Activated CD4-positive, alpha-beta T cell treated with anti-CD3 and anti-CD28 coated beads, Interleukin-2, amount 10 ng/mL, durations not matched to agents 24 days and 14 days (primary cell): ENCODE results near the gene KRR1. TPM values are rescaled to one million over a fixed set of nuclear protein-coding genes. Genes with fewer than 3 reads are reported as not detected.
"Not testable (repeated sequence)": the region's sequence is repeated elsewhere in the genome, so short reads cannot be mapped to it uniquely, and the experiment has no call there.

Experiments
- DNase-seq: peaks from one replicate; pipeline ENCODE4 v3.0.0; 2022
- H3K27ac Mint-ChIP-seq: one replicate; pipeline ENCODE4 v1.8.0; 2022; ENCODE audit warnings: mild to moderate bottlenecking, mixed read lengths
- H3K27me3 Mint-ChIP-seq: one replicate; pipeline ENCODE4 v1.8.0; 2022; ENCODE audit warnings: mixed read lengths
- H3K36me3 Mint-ChIP-seq: one replicate; pipeline ENCODE4 v1.8.0; 2022; ENCODE audit warnings: low read depth, mild to moderate bottlenecking, mixed read lengths
- H3K4me1 Mint-ChIP-seq: one replicate; pipeline ENCODE4 v1.8.0; 2021; ENCODE audit warnings: mixed read lengths
- H3K4me3 Mint-ChIP-seq: one replicate; pipeline ENCODE4 v1.8.0; 2022; ENCODE audit warnings: mild to moderate bottlenecking, moderate library complexity, mixed read lengths
- H3K9me3 Mint-ChIP-seq: one replicate; pipeline ENCODE4 v1.8.0; 2021; ENCODE audit warnings: mixed read lengths
- intact Hi-C: fragments of 100-400 bp; cut with micrococcal nuclease; formaldehyde crosslinking; loops from one replicate; pipeline ENCODE4 v1.15.1; 2023
- total RNA-seq: library from RNA; stranded (reverse); gene quantifications from 2 replicates; pipeline ENCODE4 v1.2.3, GENCODE V29; 2022

KRR1 gene
- total RNA-seq, 1 donor from 2014 or later, result 141 TPM

DNA sequence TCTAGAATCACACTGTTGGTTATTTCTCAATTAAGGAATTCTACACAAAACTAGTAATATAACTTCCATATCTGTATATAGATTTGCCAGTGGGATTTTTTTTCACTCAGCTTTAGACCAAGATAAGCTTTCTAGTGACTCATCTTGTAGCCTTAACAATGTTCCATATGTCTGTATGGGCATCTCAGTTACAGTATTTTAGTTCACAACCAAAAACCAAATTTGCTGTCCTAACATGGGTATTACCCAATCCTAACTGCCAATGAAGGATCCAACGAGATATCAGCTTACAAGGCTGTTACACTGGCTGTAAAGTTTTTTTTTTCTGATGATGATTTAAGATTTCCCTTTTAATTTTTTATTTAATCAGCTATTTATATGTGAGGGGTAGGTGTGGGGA, 31.5 kb upstream of the KRR1 start:
- Mint-ChIP-seq H3K4me1 (no peaks in the 10 kb centered on the region), H3K27me3 (peaks cover 47% of the 10 kb centered on the region), H3K36me3 (no peaks in the 10 kb centered on the region), H3K4me3 (no peak overlapping the region), H3K27ac (no peak overlapping the region), H3K9me3 (no peaks in the 10 kb centered on the region)
- intact Hi-C loops, result no loop called here
- DNase-seq, result no peak

- no peak for DNase-seq
- H3K27ac Mint-ChIP-seq, result no peak overlapping the region
- H3K27me3 Mint-ChIP-seq, result peaks cover 42% of the 10 kb centered on the region
Observed at GRCh38 chr12:75539889-75540288, 28.5 kb upstream of the KRR1 start.

DNA sequence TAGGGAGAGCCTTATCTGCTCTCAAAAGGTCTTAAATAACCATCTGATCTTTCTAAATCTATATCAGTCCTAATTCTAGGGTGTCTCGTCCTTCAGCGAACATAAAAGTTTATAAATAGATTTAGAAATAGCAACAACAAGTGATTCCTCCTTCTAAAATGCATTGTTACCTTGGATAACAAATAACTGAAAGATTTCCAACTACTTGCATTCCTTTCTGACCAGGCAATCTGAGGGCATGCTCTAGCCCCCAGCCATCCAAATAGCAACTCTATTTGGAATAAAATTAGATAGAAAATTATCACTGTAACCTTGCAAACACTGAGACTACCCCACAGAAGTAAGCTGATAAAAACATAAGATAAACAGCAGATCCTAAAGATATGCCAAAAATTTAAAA, 21.8 kb upstream of the KRR1 start:
- no peak for DNase-seq
- no peaks in the 10 kb centered on the region for H3K36me3 Mint-ChIP-seq
- H3K27me3 Mint-ChIP-seq, result peaks cover 28% of the 10 kb centered on the region
- H3K9me3 Mint-ChIP-seq, result no peaks in the 10 kb centered on the region
- no peak overlapping the region for H3K4me3 Mint-ChIP-seq
- no peaks in the 10 kb centered on the region for H3K4me1 Mint-ChIP-seq
- H3K27ac Mint-ChIP-seq, result no peak overlapping the region
- intact Hi-C loops, result no loop called here

More at GRCh38 chr12:75539889-75540288, 28.5 kb upstream of the KRR1 start:
- intact Hi-C loops, result no loop called here
- no peak overlapping the region for H3K4me3 Mint-ChIP-seq
- no peaks in the 10 kb centered on the region for H3K9me3 Mint-ChIP-seq
- H3K4me1 Mint-ChIP-seq, result no peaks in the 10 kb centered on the region
- no peaks in the 10 kb centered on the region for H3K36me3 Mint-ChIP-seq

DNA sequence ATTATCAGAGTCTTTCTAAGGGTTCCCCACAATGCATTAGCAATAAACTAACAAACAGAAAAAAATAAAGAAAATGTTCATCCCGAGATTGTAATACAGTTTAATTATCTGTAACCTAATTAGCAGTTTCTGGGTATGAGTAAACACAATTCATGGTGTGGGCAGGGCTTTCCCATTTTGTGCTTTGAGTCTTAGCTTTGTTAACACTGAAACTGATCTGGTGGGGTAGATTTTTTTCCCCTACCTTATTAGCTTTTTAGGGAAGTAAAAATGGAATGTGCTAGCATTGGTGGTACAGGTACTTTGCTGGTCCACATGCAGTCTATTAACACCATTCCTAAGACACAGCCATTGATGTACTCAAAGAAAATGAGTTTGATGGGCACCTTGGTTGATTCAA, 18.4 kb upstream of the KRR1 start:
- Mint-ChIP-seq H3K9me3 (no peaks in the 10 kb centered on the region), H3K4me3 (no peak overlapping the region), H3K4me1 (peaks cover 7% of the 10 kb centered on the region), H3K27me3 (peaks cover 36% of the 10 kb centered on the region), H3K27ac (no peak overlapping the region), H3K36me3 (no peaks in the 10 kb centered on the region)
- intact Hi-C loops, result loop anchor here (5.0 to 10.0 kb wide), 7 partner anchors 107 to 927 kb away; partner anchors contain the start of gene BBS10
- DNase-seq, result no peak

DNA sequence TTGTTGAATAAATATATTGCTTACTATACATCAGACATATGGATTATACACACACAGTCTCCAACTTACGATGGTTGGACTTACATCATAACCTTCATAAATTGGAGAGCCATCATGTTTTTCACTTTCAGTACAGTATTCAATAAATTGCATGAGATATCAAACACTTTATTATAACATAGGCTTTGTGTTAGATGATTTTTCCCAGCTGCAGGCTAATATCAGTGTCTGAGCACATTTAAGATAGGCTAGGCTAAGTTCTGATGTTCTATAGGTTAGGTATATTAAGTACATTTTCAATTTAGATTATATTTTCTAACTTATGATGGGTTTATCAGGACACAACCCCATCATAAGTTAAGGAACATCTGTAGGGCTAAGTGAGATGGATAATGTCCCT, 17.9 kb upstream of the KRR1 start:
- H3K4me1 Mint-ChIP-seq, result peaks cover 7% of the 10 kb centered on the region
- intact Hi-C loops, result loop anchor here (5.0 to 10.0 kb wide), 7 partner anchors 108 to 928 kb away; partner anchors contain the start of gene BBS10
- no peak overlapping the region for H3K27ac Mint-ChIP-seq
- H3K36me3 Mint-ChIP-seq, result no peaks in the 10 kb centered on the region
- H3K4me3 Mint-ChIP-seq, result no peak overlapping the region
- H3K27me3 Mint-ChIP-seq, result peaks cover 34% of the 10 kb centered on the region
- no peaks in the 10 kb centered on the region for H3K9me3 Mint-ChIP-seq
- no peak for DNase-seq

- no peak for DNase-seq
- Mint-ChIP-seq H3K27ac (no peak overlapping the region), H3K4me3 (no peak overlapping the region), H3K27me3 (peaks cover 32% of the 10 kb centered on the region), H3K4me1 (peaks cover 7% of the 10 kb centered on the region), H3K9me3 (no peaks in the 10 kb centered on the region), H3K36me3 (no peaks in the 10 kb centered on the region)
- intact Hi-C loops, result loop anchor here (5.0 to 10.0 kb wide), 7 partner anchors 109 to 929 kb away; partner anchors contain the start of gene BBS10
Observed at GRCh38 chr12:75528692-75529091, 17.3 kb upstream of the KRR1 start.

GRCh38 chr12:75528272-75528671, 16.9 kb upstream of the KRR1 start:
- intact Hi-C loops, result loop anchor here (5.0 to 10.0 kb wide), 7 partner anchors 109 to 929 kb away; partner anchors contain the start of gene BBS10

DNA sequence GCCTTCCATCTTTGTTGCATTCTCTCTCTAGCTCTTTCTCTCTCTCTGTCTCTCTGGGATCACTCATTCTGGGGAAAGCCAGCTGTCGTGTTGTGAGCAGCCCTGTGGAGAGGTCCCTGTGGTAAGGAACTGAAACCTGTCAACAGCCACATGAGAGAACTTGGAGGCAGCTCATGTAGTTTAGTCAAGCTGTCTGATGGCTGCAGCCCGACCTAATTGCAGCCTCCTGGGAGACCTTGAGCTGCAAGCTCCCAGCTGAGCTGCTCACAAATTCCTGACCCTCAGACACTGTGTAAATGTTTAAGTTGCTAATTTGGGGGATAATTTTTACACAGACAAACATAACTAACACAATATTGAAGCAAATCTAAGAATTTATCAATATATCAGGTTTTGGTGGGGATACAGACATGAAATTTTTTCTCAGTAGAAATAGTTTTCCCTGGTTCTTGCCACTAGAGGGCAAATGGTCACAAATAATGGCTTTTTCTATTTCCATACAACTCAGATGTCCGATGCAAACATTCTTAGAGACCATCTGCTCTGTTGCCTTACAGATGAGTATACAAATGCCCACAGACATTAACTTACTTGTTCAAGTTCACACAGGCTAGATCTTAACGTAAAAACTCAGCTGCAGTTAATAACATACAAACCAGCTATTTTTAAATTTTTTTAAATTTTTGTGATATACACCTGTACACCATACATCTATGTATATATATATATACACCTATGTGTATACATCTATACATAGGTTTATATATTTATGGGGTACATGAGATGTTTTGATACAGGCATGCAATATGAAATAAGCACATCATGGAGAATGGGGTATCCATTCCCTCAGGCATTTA, 15.5 kb upstream of the KRR1 start:
- Mint-ChIP-seq H3K27ac (peak overlapping the region; percentile 34), H3K27me3 (peaks cover 34% of the 10 kb centered on the region), H3K4me3 (no peak overlapping the region), H3K4me1 (peaks cover 7% of the 10 kb centered on the region), H3K9me3 (no peaks in the 10 kb centered on the region), H3K36me3 (no peaks in the 10 kb centered on the region)
- intact Hi-C loops, result loop anchor here (1.0 to 10.0 kb wide), 8 partner anchors 110 to 930 kb away; partner anchors contain the start of gene BBS10
- DNase-seq, result peak; percentile 74

More at GRCh38 chr12:75528272-75528671, 16.9 kb upstream of the KRR1 start:
- Mint-ChIP-seq H3K27ac (no peak overlapping the region), H3K27me3 (peaks cover 29% of the 10 kb centered on the region), H3K4me1 (peaks cover 7% of the 10 kb centered on the region), H3K9me3 (no peaks in the 10 kb centered on the region), H3K4me3 (no peak overlapping the region), H3K36me3 (no peaks in the 10 kb centered on the region)
- DNase-seq, result no peak

DNA sequence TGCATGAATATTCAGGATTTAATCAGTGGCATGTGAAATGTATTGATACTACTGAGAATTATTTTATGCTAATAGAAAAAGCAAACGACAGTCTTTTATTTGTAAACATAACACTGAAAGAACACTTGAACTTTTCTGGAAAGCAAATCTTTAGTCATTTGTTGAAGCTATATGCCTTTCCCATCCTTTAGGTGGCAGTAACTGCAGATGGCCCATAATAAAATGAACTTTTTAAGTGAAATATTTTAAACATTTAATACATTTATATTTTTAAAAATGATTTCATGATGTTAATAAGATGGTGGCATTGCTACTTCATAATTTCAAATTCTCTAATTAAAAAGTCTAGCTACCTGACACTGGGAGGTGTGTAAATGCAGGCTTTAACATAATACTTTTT, 13.9 kb upstream of the KRR1 start:
- Mint-ChIP-seq H3K27me3 (peaks cover 35% of the 10 kb centered on the region), H3K27ac (no peak overlapping the region), H3K9me3 (no peaks in the 10 kb centered on the region), H3K4me3 (no peak overlapping the region), H3K4me1 (peaks cover 7% of the 10 kb centered on the region), H3K36me3 (no peaks in the 10 kb centered on the region)
- intact Hi-C loops, result loop anchor here (5.0 to 10.0 kb wide), 7 partner anchors 112 to 932 kb away; partner anchors contain the start of gene BBS10
- DNase-seq, result no peak

DNA sequence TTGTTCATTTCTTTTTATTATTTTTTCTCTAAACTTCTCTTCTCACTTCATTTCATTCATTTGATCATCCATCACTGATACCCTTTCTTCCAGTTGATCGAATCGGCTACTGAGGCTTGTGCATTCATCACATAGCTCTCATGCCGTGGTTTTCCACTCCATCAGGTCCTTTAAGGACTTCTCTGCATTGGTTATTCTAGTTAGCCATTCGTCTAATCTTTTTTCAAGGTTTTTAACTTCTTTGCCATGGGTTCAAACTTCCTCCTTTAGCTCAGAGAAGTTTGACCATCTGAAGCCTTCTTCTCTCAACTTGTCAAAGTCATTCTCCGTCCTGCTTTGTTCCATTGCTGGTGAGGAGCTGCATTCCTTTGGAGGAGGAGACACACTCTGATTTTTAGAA, 10.7 kb upstream of the KRR1 start:
- not testable (repeated sequence) for H3K4me3 Mint-ChIP-seq, DNase-seq, H3K27ac Mint-ChIP-seq, H3K4me1 Mint-ChIP-seq, H3K9me3 Mint-ChIP-seq, H3K36me3 Mint-ChIP-seq
- H3K27me3 Mint-ChIP-seq, result peaks cover 34% of the 10 kb centered on the region
- intact Hi-C loops, result loop anchor here (10.0 kb wide), 2 partner anchors 193 to 293 kb away; no protein-coding TSS in a partner anchor

GRCh38 chr12:75521224-75521623, 9.8 kb upstream of the KRR1 start:
- H3K4me3 Mint-ChIP-seq, DNase-seq, H3K4me1 Mint-ChIP-seq, H3K36me3 Mint-ChIP-seq, H3K27ac Mint-ChIP-seq, H3K9me3 Mint-ChIP-seq: not testable (repeated sequence)
- H3K27me3 Mint-ChIP-seq, result peaks cover 29% of the 10 kb centered on the region
- intact Hi-C loops, result loop anchor here (10.0 kb wide), 2 partner anchors 194 to 294 kb away; no protein-coding TSS in a partner anchor

DNA sequence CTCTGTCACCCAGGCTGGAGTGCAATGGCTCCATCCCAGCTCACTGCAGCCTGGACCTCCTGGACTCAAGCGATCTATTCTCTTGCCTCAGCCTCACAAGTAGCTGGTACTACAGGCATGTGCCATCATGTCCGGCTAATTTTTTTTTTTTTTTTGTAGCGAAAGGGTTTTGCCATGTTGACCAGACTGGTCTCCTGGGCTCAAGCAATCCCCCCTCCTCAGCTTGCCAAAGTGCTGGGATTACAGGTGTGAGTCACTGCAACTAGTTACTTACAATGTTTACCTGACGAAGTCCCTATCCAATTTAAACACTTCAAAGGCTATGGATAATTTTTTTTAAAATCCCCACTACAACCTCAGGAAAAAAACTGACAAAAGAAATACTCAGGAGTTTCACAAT, 1.8 kb downstream of the KRR1 start:
- H3K4me1 Mint-ChIP-seq, result peaks cover 34% of the 10 kb centered on the region

DNA sequence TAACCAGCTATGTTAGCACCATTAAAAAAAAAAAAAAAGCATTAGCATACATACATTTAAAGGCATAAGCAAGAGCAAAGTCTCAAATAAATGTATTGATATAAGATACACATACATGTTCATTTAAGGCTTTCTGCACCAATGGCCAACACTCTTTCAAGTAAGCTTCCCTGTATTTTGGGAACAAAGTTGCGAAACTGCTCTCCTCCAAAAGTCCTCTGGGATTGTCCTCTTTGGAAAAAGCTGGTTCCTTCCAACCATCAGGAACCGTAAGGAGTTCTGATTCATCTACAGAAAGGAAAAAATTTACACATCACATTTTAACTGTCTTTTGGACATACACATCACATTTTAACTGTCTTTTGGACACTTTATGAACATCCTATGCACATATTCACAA, 3.2 kb downstream of the KRR1 start:
- DNase-seq, result no peak
- Mint-ChIP-seq H3K4me3 (no peak overlapping the region), H3K36me3 (peaks cover 36% of the 10 kb centered on the region), H3K9me3 (peaks cover 8% of the 10 kb centered on the region), H3K4me1 (peaks cover 34% of the 10 kb centered on the region), H3K27ac (no peak overlapping the region), H3K27me3 (no peaks in the 10 kb centered on the region)
- intact Hi-C loops, result no loop called here

More for the DNA sequence above, 1.8 kb downstream of the KRR1 start:
- intact Hi-C loops, result loop anchor here (2.0 to 10.0 kb wide), 5 partner anchors 21 to 1049 kb away; partner anchors contain the start of gene OSBPL8
- peaks cover 32% of the 10 kb centered on the region for H3K36me3 Mint-ChIP-seq
- H3K9me3 Mint-ChIP-seq, result peaks cover 8% of the 10 kb centered on the region
- DNase-seq, result no peak
- H3K4me3 Mint-ChIP-seq, result peak overlapping the region; percentile 98
- H3K27ac Mint-ChIP-seq, result peak overlapping the region; percentile 100
- H3K27me3 Mint-ChIP-seq, result no peaks in the 10 kb centered on the region

DNA sequence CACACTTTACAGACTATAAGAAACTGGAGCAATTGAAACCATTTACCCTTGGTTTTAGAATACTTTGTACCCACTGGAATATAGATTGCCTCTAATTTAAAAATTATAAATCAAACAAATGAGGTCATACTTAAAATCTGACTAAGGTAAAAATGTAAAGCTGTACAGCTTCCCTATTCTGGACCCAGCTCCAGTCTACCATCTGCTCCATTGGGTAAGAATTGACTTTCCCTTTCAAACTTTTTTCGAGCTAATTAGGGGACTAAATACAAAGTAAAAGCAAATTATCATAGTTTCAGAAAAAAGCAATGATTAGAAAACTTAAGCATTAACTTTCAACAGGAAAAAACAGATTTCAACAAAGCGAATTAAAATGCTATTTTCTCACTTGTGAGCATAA, 4.3 kb downstream of the KRR1 start:
- intact Hi-C loops, result no loop called here
- H3K27ac Mint-ChIP-seq, result no peak overlapping the region
- peaks cover 34% of the 10 kb centered on the region for H3K4me1 Mint-ChIP-seq
- H3K36me3 Mint-ChIP-seq, result peaks cover 36% of the 10 kb centered on the region
- peaks cover 6% of the 10 kb centered on the region for H3K9me3 Mint-ChIP-seq
- H3K4me3 Mint-ChIP-seq, result no peak overlapping the region
- no peak for DNase-seq
- H3K27me3 Mint-ChIP-seq, result no peaks in the 10 kb centered on the region
